ENCODE results near the gene WDR12. TPM values are rescaled to one million over a fixed set of nuclear protein-coding genes. Genes with fewer than 3 reads are reported as not detected.

Gene WDR12
- total and polyA plus RNA-seq, 2 of the 13 experiments (the other 11 are each of a cell fraction or from before 2014, with no cell fraction given), result 94.4 to 216 TPM

DNA sequence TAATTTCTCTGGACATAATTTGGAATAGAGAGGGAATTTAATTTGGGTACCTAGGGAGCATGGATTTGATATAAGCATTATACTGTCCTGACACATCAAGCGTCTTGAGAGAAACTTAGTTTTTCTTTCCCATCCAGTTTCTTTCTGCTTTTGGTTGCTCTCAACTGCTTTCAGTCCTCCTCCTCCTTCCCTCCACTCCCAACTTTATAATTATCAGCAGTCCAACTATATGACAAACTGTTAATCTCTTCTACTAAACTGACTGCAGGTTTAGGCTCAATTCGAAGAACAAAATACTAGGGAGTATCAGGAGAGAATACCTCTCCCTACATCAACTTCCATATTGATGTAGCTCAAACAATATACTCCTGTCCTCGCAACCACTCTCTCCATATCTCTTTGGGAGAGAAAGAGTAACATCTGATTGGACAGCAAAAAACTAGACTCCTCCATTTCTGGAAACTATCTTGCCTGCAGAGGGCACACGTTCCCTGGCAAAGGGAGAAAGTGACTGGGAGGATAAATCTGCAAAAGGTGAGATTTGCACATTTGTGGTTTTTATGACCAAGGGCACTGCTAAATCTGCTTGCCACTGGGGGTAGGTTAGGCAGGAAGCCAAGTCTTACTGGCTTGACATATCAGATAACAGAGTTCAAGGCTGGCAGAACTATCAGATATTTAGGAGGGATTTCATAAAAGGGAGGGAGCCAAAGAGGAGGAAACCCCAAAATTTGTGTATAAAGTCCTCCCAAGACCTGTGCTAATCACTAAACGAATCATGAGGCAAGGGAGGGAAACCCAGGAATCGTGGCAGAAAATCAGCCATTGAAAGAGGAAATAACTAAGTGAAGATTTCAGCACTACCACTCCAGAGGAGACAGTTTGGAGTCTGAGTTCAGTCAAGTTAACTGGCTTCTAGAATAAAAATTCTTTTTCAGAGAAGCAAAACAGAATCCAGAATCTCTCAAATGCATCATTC is 79.9 kb downstream of the WDR12 start (continued):
- TF ChIP-seq, protein P1, sequence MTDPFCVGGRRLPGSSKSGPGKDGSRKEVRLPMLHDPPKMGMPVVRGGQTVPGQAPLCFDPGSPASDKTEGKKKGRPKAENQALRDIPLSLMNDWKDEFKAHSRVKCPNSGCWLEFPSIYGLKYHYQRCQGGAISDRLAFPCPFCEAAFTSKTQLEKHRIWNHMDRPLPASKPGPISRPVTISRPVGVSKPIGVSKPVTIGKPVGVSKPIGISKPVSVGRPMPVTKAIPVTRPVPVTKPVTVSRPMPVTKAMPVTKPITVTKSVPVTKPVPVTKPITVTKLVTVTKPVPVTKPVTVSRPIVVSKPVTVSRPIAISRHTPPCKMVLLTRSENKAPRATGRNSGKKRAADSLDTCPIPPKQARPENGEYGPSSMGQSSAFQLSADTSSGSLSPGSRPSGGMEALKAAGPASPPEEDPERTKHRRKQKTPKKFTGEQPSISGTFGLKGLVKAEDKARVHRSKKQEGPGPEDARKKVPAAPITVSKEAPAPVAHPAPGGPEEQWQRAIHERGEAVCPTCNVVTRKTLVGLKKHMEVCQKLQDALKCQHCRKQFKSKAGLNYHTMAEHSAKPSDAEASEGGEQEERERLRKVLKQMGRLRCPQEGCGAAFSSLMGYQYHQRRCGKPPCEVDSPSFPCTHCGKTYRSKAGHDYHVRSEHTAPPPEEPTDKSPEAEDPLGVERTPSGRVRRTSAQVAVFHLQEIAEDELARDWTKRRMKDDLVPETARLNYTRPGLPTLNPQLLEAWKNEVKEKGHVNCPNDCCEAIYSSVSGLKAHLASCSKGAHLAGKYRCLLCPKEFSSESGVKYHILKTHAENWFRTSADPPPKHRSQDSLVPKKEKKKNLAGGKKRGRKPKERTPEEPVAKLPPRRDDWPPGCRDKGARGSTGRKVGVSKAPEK (CRISPR knock-in tag; IDR thresholded peaks at IDR 0.05; ENCODE audit: borderline replicate concordance), result no peak
- TF ChIP-seq CEBPG (CRISPR knock-in tag; IDR thresholded peaks at IDR 0.05) (no peak), CCDC6 (CRISPR knock-in tag; IDR thresholded peaks at IDR 0.05) (0 out of 2 replicates have a peak, but pooled peaks have one; percentile 35), GATAD1 (CRISPR knock-in tag; IDR thresholded peaks at IDR 0.05) (peak; percentile 38; the same call in 1 of the 2 replicates), GATAD2A (CRISPR knock-in tag; IDR thresholded peaks at IDR 0.05) (0 out of 2 replicates have a peak, but pooled peaks have one; percentile 30), HDAC2 (CRISPR knock-in tag; IDR thresholded peaks at IDR 0.05) (peak; percentile 53; the same call in 1 of the 2 replicates), RFXANK (CRISPR knock-in tag; IDR thresholded peaks at IDR 0.05) (peak; percentile 80; the same call in 1 of the 2 replicates), CCAR2 (optimal IDR thresholded peaks at IDR 0.05; ENCODE audit: low read depth, low read length) (no peak)
- TF ChIP-seq, protein P2, sequence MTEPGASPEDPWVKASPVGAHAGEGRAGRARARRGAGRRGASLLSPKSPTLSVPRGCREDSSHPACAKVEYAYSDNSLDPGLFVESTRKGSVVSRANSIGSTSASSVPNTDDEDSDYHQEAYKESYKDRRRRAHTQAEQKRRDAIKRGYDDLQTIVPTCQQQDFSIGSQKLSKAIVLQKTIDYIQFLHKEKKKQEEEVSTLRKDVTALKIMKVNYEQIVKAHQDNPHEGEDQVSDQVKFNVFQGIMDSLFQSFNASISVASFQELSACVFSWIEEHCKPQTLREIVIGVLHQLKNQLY (CRISPR knock-in tag; IDR thresholded peaks at IDR 0.05), result 0 out of 2 replicates have a peak, but pooled peaks have one; percentile 44
- TF ChIP-seq, protein P3, sequence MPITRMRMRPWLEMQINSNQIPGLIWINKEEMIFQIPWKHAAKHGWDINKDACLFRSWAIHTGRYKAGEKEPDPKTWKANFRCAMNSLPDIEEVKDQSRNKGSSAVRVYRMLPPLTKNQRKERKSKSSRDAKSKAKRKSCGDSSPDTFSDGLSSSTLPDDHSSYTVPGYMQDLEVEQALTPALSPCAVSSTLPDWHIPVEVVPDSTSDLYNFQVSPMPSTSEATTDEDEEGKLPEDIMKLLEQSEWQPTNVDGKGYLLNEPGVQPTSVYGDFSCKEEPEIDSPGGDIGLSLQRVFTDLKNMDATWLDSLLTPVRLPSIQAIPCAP (CRISPR knock-in tag; IDR thresholded peaks at IDR 0.05; ENCODE audit: low read depth), result no peak
- TF ChIP-seq, protein P4, sequence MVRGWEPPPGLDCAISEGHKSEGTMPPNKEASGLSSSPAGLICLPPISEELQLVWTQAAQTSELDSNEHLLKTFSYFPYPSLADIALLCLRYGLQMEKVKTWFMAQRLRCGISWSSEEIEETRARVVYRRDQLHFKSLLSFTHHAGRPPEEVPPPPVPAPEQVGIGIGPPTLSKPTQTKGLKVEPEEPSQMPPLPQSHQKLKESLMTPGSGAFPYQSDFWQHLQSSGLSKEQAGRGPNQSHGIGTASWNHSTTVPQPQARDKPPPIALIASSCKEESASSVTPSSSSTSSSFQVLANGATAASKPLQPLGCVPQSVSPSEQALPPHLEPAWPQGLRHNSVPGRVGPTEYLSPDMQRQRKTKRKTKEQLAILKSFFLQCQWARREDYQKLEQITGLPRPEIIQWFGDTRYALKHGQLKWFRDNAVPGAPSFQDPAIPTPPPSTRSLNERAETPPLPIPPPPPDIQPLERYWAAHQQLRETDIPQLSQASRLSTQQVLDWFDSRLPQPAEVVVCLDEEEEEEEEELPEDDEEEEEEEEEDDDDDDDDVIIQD (CRISPR knock-in tag; IDR thresholded peaks at IDR 0.05; ENCODE audit: low read depth), result 0 out of 2 replicates have a peak, but pooled peaks have one; percentile 73
- TF ChIP-seq, protein P5, sequence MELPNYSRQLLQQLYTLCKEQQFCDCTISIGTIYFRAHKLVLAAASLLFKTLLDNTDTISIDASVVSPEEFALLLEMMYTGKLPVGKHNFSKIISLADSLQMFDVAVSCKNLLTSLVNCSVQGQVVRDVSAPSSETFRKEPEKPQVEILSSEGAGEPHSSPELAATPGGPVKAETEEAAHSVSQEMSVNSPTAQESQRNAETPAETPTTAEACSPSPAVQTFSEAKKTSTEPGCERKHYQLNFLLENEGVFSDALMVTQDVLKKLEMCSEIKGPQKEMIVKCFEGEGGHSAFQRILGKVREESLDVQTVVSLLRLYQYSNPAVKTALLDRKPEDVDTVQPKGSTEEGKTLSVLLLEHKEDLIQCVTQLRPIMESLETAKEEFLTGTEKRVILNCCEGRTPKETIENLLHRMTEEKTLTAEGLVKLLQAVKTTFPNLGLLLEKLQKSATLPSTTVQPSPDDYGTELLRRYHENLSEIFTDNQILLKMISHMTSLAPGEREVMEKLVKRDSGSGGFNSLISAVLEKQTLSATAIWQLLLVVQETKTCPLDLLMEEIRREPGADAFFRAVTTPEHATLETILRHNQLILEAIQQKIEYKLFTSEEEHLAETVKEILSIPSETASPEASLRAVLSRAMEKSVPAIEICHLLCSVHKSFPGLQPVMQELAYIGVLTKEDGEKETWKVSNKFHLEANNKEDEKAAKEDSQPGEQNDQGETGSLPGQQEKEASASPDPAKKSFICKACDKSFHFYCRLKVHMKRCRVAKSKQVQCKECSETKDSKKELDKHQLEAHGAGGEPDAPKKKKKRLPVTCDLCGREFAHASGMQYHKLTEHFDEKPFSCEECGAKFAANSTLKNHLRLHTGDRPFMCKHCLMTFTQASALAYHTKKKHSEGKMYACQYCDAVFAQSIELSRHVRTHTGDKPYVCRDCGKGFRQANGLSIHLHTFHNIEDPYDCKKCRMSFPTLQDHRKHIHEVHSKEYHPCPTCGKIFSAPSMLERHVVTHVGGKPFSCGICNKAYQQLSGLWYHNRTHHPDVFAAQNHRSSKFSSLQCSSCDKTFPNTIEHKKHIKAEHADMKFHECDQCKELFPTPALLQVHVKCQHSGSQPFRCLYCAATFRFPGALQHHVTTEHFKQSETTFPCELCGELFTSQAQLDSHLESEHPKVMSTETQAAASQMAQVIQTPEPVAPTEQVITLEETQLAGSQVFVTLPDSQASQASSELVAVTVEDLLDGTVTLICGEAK (IDR thresholded peaks at IDR 0.05), result no peak
- TF ChIP-seq, protein P5 (CRISPR knock-in tag; IDR thresholded peaks at IDR 0.05), result no peak
